ENCODE measurements around the gene PAK3. TPM values are rescaled to one million over a fixed set of nuclear protein-coding genes. Genes with fewer than 3 reads are reported as not detected.

PAK3 gene
- total RNA-seq, result 2.1 and 2.6 TPM in 2 replicates

GRCh38 chrX:111095974-111096895 lies at the start of gene PAK3:
Gene PAK3, plus strand, starts transcription at chrX:111096191. Its CDS starts 26,913 bp downstream, at chrX:111123104.

GRCh38 chrX:111270339-111270738 lies 174.3 kb downstream of the PAK3 start, which contains the start of gene CAPN6:
Gene CAPN6, minus strand, starts transcription at chrX:111270483. Its CDS starts 6,547 bp downstream, at chrX:111263936.

Other genes with a start within 250 kb of the PAK3 start
- gene CAPN6, start 174.3 kb downstream of the PAK3 start, total RNA-seq, result not detected in 2 replicates

Data from aortic smooth muscle cell (primary cell).